IPS DF 6.9 (cell line): ENCODE data around the gene CHST11.
"Not testable (repeated sequence)": the region's sequence is repeated elsewhere in the genome, so short reads cannot be mapped to it uniquely, and the experiment has no call there.

ENCODE experiments used
- DNase-seq: peaks from one replicate; pipeline ENCODE4 v3.0.0-alpha.2; 2013; ENCODE audit warnings: low read depth, low spot score
- H3K27ac ChIP-seq: one replicate; pipeline ENCODE4 v1.5.1; 2013; ENCODE audit warnings: low read length, control low read depth
- H3K27me3 ChIP-seq: 2 replicates; pipeline ENCODE4 v1.6.1; 2013; ENCODE audit warnings: mild to moderate bottlenecking, low read length; ENCODE audit not compliant: control insufficient read depth, insufficient read depth
- H3K36me3 ChIP-seq: 2 replicates; pipeline ENCODE4 v1.6.1; 2013; ENCODE audit warnings: low read length; ENCODE audit not compliant: control insufficient read depth, insufficient read depth
- H3K4me1 ChIP-seq: 2 replicates; pipeline ENCODE4 v1.6.1; 2013; ENCODE audit warnings: low read length; ENCODE audit not compliant: control insufficient read depth, insufficient read depth
- H3K4me3 ChIP-seq: 2 replicates; pipeline ENCODE4 v1.5.1; 2013; ENCODE audit warnings: mild to moderate bottlenecking, low read length
- H3K9me3 ChIP-seq: 2 replicates; pipeline ENCODE4 v1.6.1; 2013; ENCODE audit warnings: low read length, inconsistent platforms; ENCODE audit not compliant: control insufficient read depth, insufficient read depth
- WGBS: extraction: QIAGEN DNeasy Blood & Tissue Kit; methylation state at CpG from one replicate; pipeline ENCODE4 v1.1.7; 2013; ENCODE audit warnings: mixed read lengths, missing lambda C conversion rate; ENCODE audit not compliant: insufficient read length, insufficient coverage; 5-methylcytosine and 5-hydroxymethylcytosine counted together

The CHST11 gene

DNA sequence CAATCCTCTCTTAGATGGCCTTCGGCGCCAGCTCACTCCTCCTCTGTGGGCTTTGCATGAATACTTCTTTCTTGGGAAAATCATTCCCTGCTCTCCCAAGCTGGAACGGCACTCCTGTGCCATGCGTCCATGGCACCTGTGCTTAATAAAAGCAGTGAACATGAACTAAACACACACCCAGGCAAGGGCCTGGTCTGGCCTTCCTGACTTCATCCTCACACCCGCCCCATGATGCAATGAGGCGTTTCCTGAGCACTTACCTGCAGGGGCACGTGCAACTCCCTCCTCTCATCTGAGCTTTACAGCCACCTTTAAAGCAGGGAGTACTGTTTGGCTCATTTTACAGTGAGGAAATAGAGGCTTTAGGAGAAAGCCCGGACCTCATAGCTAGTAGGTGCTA lies 281.6 kb downstream of the CHST11 start:
- H3K4me1 ChIP-seq = peaks cover 1% of the 10 kb centered on the region
- H3K27ac ChIP-seq = no peak overlapping the region
- no peaks in the 10 kb centered on the region for H3K9me3 ChIP-seq
- DNase-seq = no peak
- H3K36me3 ChIP-seq = no peaks in the 10 kb centered on the region
- H3K4me3 ChIP-seq = no peak overlapping the region
- no CpG with 5 or more reads among the region's 8 CpGs for WGBS
- H3K27me3 ChIP-seq = no peaks in the 10 kb centered on the region

DNA sequence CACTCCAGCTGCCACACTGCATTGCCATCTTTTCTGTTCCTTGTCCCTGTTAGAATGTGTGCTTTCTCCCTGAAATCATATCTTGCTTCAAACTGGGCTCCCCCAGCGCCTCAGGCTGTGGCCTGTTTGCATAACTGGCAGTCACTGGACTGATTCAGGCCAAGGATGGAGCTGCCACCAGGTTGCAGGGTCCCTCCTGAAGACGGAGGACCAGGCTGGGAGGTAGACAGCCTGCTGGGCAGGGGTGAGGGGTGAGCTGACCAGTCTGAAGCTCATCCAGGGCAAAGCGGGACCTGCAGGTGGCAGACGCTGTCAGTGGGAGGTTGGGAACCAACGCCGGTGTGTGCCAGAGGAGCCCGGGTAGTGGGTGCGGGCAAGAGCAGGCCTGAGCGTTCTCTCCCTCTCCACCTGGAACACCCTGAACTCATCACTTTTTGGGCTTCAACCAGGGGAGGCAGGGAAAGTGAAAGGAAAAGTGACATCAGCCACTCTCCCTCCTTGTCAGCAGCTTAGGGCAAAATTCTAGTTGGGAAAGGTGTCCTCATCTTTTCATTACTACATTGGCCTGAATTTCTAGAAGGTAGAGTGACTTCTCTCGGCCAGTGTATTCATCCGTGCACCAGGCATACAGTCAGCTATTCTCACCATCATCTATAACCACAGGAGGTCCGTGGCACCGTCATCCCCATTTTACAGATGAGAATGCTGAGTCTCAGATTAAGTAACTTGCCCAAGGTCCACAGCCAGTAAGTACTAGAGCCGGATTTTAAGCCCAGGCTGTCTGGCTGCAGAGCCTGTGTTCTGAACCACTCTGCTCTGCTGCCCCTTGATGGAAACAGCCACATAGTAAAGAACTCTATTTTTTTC lies 282.3 kb downstream of the CHST11 start:
- no peak for DNase-seq
- H3K4me1 ChIP-seq = no peaks in the 10 kb centered on the region; the same call in none of the 2 replicates
- no peaks in the 10 kb centered on the region for H3K36me3 ChIP-seq
- H3K27ac ChIP-seq = no peak overlapping the region
- no peaks in the 10 kb centered on the region for H3K27me3 ChIP-seq
- no CpG with 5 or more reads among the region's 14 CpGs for WGBS
- H3K9me3 ChIP-seq = no peaks in the 10 kb centered on the region
- H3K4me3 ChIP-seq = no peak overlapping the region

DNA sequence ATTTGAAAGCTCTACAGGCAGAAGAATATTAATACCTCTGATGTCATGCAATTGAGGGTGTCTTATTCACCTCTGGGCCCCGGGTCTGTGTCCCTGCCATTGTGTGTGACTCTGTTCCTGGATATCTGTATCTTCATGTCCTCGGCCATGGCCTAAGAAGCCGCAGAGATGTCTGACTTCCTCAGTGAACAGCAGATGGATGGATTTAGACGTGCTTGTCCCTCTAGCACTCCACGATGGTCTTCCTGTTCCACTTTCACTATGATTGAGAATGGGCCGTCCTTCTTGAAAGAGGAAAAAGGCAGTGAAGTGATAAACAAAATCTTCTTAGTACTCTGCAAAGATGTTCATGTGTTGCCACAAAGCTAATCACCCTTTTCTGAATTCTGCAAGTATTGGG lies 283.9 kb downstream of the CHST11 start:
- no peaks in the 10 kb centered on the region for H3K9me3 ChIP-seq
- no peaks in the 10 kb centered on the region for H3K27me3 ChIP-seq
- WGBS = no CpG with 5 or more reads among the region's 6 CpGs
- no peak overlapping the region for H3K4me3 ChIP-seq
- H3K36me3 ChIP-seq = no peaks in the 10 kb centered on the region
- no peak overlapping the region for H3K27ac ChIP-seq
- DNase-seq = no peak
- H3K4me1 ChIP-seq = no peaks in the 10 kb centered on the region; the same call in none of the 2 replicates

DNA sequence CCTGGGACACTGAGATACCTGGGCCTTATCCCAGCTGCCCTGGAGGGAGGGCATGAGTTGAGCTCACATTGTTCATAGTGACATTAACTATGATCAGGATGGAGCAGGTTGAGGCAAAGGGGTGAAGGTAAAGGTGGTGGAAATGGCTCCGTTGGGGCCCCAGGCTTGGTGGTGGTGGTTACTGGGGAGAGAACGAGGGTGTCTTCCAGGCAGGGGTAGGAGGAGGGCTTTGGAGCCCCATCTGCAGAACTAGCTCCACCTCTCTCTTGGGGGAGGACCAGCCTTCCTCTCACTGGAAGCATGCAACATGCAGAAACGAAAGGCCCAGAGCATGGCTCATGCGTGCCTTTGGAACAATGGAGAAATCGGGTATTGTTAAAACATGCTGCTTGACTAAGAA lies 284.3 kb downstream of the CHST11 start:
- no peaks in the 10 kb centered on the region for H3K27me3 ChIP-seq
- no peaks in the 10 kb centered on the region for H3K9me3 ChIP-seq
- no peak for DNase-seq
- H3K36me3 ChIP-seq = no peaks in the 10 kb centered on the region
- WGBS = no CpG with 5 or more reads among the region's 5 CpGs
- H3K4me1 ChIP-seq = no peaks in the 10 kb centered on the region; the same call in none of the 2 replicates
- no peak overlapping the region for H3K27ac ChIP-seq
- no peak overlapping the region for H3K4me3 ChIP-seq

DNA sequence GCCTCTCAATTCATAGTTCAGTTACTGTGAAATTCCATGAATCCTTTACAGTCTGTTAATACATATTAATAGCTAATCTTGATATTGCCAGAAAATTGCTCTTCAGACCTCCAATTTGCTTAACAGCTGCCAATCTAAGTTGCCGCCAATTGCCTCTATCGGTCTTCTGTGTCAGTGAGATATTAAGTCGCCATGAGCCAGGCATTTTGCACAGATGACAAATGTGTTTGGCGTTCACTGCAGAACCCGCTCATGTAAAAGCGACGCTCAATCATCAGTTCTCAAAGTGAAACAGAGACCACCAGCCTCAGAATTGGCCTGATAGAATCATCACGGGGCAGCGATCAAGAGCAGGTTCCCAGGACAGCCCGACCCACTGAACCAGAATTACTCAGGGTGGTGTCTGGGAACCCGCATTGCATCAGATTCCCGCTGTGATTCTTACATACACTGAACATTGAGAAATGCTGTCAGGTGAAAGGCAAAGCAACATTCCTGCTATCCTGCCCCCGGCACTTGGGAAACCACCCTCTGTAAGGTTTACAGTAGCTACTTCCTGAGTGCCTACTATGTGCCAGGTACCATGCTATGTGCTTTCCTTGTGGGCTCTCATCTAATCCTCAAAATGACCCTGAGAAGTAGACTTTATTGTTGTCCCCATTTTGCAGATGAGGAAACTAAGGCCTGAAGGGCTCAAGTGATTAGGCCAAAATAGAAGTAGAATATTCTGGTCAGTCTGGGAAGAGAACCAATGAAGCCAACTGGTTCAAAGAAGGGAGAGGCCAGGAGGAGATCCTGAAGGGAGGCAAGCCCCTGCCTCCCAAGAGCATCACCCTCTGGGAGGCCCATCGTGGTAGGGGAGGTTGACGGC lies 285.0 kb downstream of the CHST11 start:
- no peak overlapping the region for H3K4me3 ChIP-seq
- DNase-seq = no peak
- H3K4me1 ChIP-seq = no peaks in the 10 kb centered on the region; the same call in none of the 2 replicates
- no peak overlapping the region for H3K27ac ChIP-seq
- no peaks in the 10 kb centered on the region for H3K36me3 ChIP-seq
- no peaks in the 10 kb centered on the region for H3K27me3 ChIP-seq
- H3K9me3 ChIP-seq = no peaks in the 10 kb centered on the region
- WGBS = no CpG with 5 or more reads among the region's 15 CpGs

DNA sequence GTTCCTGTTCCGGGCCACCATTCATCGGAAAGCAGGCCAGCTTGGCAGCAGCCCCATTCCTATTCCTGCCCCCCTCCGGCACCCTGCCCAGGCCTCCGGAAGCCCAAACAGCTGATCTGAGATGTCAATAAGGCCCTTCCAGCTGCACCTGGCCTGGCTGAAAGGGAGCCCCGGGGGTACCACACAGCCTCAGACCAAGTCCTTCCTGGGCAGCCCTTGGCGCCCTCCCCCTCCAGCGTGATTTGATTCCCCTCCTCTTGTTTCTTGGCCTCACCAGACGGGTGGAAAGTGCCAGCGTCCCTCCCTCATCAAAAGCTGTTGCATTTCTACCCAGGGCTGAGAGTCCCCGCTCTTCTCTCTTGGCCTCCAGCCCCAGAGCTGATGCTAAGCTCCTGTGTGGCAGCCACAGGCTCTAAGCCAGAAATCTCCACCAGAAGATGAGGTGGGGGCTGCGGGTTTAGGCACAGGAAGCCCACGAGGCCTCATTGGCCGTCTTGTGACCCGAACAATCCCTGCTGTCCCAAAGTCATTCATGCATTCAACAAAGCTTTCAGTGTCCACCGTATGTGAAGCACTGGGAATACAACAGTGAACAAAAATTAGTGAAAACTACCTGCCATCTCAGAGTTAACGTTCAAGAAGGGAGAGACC lies 285.9 kb downstream of the CHST11 start:
- no peak for DNase-seq
- no peak overlapping the region for H3K27ac ChIP-seq
- H3K36me3 ChIP-seq = no peaks in the 10 kb centered on the region
- H3K9me3 ChIP-seq = no peaks in the 10 kb centered on the region
- no peaks in the 10 kb centered on the region for H3K27me3 ChIP-seq
- WGBS = no CpG with 5 or more reads among the region's 16 CpGs
- no peaks in the 10 kb centered on the region; the same call in none of the 2 replicates for H3K4me1 ChIP-seq
- no peak overlapping the region for H3K4me3 ChIP-seq

DNA sequence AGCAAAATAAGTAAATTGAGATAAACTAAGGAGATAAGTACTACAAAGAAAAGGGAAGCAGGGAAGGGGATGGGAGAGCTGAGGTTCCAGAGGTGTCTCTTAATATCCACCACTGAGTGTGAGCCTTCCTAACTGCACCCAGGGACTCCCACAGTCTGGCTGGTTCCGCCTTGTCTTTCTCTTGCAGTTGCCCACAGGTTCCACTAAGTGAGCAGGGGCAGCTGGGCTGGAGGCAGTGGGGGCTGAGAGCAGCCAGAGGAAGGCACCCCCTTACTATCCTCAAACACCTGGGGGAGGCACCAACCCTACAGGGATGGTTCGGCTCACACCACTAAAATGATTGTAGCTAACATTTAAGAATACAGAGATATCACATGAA lies 286.4 kb downstream of the CHST11 start:
- WGBS = no CpG with 5 or more reads among the region's 2 CpGs
- H3K9me3 ChIP-seq = no peaks in the 10 kb centered on the region
- H3K27ac ChIP-seq = no peak overlapping the region
- no peaks in the 10 kb centered on the region for H3K36me3 ChIP-seq
- H3K4me3 ChIP-seq = no peak overlapping the region
- DNase-seq = no peak
- H3K4me1 ChIP-seq = peaks cover 1% of the 10 kb centered on the region
- H3K27me3 ChIP-seq = no peaks in the 10 kb centered on the region

DNA sequence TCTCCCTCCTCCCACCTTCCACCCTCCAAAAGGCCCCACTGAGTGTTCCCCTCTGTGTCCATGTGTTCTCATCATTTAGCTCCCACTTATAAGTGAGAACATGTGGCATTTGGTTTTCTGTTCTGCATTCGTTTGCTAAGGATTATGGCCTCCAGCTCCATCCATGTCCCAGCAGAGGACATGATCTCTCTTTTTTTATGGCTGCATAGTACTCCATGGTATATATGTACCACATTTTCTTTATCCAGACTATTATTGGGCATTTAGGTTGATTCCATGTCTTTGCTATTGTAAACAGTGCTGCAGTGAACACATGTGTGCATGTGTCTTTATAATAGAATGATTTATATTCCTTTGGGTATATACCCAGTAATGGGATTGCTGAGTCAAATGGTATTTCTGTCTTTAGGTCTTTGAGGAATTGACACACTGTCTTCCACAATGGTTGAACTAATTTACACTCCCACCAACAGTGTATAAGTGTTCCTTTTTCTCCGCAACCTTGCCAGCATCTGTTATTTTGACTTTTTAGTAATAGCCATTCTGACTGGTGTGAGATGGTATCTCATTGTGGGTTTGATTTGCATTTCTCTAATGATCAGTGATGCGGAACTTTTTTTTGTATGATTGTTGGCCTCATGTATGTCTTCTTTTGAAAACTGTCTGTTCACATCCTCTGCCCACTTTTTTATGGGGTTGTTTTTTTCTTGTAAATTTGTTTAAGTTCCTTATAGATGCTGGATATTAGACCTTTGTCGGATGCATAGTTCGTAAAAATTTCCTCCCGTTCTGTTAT lies 287.2 kb downstream of the CHST11 start:
- H3K27ac ChIP-seq, H3K4me1 ChIP-seq, H3K27me3 ChIP-seq, DNase-seq, H3K9me3 ChIP-seq, H3K4me3 ChIP-seq, H3K36me3 ChIP-seq: not testable (repeated sequence)
- WGBS = no CpG with 5 or more reads among the region's 6 CpGs

DNA sequence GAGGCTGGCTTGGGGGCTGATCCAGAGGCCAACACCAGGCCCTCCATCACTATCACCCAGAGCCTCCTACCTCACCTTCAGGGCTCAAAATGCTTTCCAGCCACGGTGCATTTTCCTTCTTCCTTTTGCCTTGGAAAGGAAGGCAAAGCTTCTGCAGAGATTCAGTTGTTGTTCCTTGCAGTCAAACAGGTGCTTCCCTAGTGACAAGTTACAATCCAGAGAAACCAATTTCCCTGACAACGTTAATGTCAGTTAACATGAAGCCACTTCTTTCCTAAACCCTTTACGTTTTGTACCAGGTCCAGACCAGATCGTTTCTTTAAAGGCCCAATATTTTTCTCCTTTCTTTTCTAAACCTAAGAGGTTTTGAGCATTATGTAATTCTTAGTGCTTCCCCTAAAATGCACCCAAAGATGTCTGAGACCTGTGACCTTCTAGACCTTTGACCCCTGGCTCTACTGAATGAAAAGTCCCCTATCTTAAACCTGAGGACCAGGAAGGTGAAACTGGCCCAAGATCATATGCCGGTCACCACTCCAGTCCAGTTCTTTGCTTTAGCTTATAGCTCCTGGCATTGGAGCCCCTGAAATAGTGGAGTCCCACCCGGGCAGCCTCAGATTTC lies 289.8 kb downstream of the CHST11 start:
- peaks cover 1% of the 10 kb centered on the region; the same call in 1 of the 2 replicates for H3K4me1 ChIP-seq
- H3K36me3 ChIP-seq = no peaks in the 10 kb centered on the region
- no peak overlapping the region for H3K27ac ChIP-seq
- DNase-seq = no peak
- no peak overlapping the region for H3K4me3 ChIP-seq
- no peaks in the 10 kb centered on the region for H3K9me3 ChIP-seq
- no CpG with 5 or more reads among the region's 6 CpGs for WGBS
- H3K27me3 ChIP-seq = no peaks in the 10 kb centered on the region
